LoVo (cell line): Measurements from ENCODE around the gene LYPD5.
"Not testable (repeated sequence)": the region's sequence is repeated elsewhere in the genome, so short reads cannot be mapped to it uniquely, and the experiment has no call there.

ENCODE experiments used
- DNase-seq: peaks from one replicate; pipeline ENCODE4 v3.0.0-alpha.2; 2016; ENCODE audit warnings: low spot score

The LYPD5 gene, protein sequence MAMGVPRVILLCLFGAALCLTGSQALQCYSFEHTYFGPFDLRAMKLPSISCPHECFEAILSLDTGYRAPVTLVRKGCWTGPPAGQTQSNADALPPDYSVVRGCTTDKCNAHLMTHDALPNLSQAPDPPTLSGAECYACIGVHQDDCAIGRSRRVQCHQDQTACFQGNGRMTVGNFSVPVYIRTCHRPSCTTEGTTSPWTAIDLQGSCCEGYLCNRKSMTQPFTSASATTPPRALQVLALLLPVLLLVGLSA

GRCh38 chr19:43802216-43802951, at the start of gene LYPD5:
Gene LYPD5 (minus strand): TSS chr19:43802447. CDS start chr19:43802380, 67 bp downstream.
- DNase-seq: no peak

DNA sequence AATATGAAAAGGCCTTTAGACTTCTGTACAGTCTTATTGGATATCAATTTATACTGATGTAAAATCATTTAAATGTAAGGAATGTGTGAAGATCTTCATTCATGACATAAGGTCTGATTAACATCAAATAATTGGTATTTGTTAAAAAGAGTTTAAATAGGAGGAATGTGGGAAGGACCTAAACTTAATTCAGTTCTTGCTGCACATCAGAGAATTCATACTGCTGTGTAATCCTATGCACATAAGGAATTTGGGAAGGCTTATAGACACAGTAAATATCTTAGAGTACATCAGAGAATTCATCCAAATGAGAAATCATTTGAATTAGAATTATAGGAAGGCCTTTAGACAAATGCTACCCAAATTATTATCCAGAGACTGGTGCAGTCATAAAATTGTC, 46.6 kb upstream of the LYPD5 start:
- no peak for DNase-seq

- no peak for DNase-seq
These were observed 45.6 kb upstream of the LYPD5 start for GRCh38 chr19:43847884-43848283.

GRCh38 chr19:43847246-43847645, 45.0 kb upstream of the LYPD5 start:
- no peak for DNase-seq

- no peak for DNase-seq
These were observed 39.8 kb upstream of the LYPD5 start for GRCh38 chr19:43842007-43842406.

DNA sequence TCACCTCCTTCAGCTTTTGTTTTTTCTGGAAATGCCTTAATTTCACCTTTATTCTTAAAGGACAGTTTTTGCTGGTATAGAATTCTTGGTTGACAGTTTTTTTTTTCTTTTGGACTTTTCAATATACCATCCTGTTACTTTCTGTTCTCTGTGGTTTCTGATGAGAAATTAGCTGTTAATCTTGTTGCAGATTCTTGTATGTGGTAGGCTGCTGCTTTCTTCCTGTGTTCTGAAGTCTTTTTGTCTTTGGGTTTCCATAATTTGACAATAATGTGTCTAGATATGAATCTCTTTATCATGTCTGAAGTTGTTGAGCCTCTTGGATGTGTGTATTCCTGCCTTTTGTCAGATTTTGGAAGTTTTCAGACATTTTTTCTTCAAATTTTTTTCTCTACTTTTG, 36.9 kb upstream of the LYPD5 start:
- no peak for DNase-seq

DNA sequence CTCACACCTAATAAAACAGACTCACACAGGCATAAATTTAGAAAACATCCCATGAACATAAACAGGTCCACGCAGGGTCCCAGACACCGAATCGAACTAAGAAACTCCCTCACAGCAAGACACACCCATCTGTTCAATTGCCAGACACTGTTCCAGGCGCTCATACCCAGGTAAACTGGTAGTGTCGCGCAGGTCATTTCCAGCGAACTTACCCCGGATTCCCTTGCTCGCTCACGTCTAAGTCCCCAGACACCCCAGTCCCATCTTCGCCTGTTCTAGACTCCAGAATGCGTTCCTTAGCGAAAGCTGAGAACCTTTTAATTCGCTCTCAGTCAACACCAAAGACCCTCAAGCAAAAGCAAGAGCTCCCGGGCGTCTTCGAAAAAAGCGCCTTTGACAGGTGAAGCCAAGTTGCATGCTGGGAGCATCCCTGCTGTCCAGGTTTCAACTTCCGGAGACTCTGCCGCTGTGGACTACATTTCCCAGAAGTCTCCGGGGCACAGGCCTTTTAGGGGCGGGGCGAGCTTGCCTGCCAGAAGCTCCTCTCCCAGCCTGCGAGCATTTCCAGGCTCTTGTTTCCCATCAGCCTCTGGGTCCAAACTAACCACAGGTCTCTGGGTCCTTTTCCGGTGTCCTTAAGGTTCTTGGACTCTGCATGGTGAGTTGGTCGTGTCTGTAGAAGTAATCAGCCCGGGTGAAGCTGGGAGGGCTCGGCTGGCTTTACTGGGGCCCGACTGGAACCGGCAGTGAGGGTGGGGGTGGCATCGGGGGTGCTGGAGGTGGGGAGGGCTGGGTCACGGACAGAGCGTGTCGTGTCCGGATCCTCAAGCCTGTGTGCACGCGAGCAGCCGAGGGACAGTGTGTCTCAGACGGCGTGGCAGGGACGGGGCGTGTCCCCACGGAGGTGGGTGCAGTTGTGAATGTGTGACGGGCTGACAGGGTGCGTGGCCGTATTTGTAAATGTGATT, 24.8 kb upstream of the LYPD5 start, which contains the start of gene ZNF283:
Gene ZNF283 (plus strand): TSS at position 535 of the 968 bp plus-strand sequence. CDS start 6,184 bp downstream, outside the sequence.
- DNase-seq: peak; percentile 91

- not testable (repeated sequence) for DNase-seq
These were observed 22.3 kb upstream of the LYPD5 start for GRCh38 chr19:43824572-43824971.

DNA sequence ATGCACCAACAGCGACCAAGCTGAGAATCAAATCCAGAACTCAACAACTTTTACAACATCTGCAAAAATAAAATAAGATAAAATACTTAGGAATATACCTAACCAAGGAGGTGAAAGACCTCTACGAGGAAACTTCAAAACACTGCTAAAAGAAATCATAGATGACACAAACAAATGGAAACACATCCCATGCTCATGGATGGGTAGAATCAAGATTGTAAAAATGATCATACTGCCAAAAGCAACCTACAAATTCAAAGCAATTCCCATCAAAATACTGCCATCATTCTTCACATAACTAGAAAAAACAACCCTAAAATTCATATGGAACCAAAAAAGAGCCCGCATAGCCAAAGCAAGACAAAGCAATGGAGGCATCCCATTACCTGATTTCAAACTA, 21.6 kb upstream of the LYPD5 start:
- not testable (repeated sequence) for DNase-seq

- no peak for DNase-seq
These were observed 18.6 kb upstream of the LYPD5 start for GRCh38 chr19:43820884-43821215.

DNA sequence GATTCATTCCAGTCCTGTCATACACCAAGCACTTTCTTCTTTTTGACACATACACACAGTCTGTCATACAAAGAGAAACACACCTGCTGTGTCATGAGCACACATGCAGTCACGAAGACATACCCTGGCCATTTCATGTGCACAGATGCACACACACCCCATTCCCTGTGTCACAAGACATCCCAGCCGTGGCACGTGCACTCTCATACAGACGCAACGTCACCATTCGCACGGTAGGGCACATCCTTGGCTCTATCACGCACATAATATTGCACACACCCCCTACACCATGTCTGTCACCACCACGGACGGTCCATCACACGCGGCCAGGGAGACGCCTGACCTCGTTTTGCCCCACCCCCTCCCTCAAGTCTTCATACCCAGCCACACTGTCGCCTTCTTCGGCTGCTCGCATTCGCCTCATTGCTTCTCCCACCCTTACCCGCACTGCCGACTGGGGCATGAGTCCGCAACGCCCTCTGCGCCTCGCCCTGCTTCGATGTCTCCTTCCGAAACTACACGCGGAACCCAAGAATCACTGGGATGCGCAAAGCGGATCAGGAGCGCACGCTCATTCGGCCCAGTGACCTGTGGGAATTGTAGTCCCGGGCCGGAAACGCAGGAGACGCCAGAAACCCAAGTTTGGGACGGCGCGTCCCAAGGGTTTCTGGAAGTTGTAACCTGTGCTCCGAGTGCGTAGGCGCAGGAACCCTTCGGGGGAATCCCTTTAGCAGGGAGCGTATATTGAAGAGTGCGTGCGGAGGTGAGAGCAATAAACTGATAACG, 18.0 kb upstream of the LYPD5 start:
- no peak for DNase-seq

DNA sequence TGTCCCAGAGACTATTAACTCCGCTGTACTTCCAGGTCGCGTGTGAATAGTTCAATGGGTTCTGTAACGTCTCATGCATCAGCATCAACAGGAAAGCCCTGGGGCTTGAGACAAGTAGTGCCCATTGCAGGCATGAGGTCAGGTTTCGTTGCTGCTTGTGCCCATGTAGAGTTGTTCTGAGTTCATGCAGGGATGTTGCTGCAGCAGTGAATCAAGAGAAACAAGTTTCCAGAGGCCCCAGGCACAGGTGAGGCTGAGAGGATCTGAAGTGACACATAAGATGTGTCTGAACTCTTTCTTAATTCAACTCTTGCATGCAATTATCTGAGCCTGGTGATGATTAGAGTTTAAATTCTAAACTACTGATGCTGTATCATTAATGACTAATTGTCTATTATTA, 16.3 kb upstream of the LYPD5 start:
- no peak for DNase-seq

DNA sequence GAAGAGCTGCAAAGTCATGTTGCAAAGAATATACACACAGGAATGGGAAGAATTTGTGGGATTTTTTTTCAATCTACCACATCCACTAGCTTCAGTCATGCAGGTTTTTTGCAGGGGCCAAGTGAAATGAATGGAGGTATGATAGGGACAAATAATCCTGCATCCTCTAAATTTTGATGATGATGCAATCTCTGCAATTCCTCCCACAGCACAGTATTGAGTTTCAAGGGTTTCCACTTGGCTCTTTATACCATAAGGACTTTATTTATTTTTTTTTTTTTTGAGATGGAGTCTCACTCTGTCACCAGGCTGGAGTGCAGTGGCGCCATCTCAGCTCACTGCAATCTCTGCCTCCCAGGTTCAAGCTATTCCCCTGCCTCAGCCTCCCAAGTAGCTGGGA, 15.2 kb upstream of the LYPD5 start:
- not testable (repeated sequence) for DNase-seq

DNA sequence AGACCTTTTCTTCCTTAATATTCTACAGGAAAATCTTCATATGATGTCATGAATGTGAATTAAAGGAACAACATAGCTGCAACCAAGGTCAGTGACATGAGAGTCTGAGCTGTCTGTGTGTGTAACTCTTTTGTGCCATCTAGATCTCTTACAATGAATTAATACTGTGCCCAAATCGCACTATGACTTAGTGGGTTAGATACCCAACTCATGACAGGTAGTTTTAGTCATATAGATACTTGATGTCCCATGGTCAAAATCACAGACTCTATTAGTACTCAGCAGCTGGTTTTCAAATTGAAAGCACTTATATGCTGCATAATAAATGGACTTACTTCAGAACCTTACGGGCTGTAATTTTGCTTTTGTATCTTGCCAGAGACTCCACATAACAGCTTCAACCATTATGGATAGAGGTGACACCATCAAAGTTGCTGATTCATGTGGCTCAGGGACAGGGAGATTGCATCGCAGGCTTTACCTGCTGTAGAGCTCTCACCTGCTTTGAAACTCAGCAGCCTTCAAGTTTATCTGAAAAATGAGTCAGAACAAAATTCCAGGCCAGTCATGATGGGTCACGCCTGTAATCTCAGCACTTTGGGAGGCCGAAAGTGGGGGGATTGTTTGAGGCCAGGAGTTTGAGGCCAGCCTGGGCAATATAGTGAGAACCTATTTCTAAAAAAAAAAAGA, 12.6 kb upstream of the LYPD5 start:
- no peak for DNase-seq

DNA sequence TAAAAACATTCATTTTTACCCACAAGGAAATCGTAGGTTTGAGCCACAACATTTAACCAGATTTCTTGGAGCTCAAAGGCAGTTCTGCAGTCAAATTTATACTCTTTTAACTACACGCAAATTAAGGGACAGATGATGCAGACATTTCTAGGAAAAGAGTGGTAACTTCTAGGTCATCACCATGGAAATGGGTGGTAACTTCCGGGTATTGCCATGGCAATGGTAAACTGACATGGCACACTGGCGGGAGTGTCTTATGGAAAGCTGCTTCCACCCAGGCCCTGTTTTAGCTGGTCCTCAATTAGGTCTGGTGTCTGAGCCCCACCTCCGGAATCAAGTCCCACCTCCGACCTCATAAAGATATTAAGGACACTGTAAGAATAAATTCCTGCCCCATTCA, 10.4 kb upstream of the LYPD5 start:
- DNase-seq: no peak

GRCh38 chr19:43812259-43812658, 10.0 kb upstream of the LYPD5 start:
- DNase-seq: no peak

- no peak for DNase-seq
These were observed 9.6 kb upstream of the LYPD5 start for GRCh38 chr19:43811837-43812236.

DNA sequence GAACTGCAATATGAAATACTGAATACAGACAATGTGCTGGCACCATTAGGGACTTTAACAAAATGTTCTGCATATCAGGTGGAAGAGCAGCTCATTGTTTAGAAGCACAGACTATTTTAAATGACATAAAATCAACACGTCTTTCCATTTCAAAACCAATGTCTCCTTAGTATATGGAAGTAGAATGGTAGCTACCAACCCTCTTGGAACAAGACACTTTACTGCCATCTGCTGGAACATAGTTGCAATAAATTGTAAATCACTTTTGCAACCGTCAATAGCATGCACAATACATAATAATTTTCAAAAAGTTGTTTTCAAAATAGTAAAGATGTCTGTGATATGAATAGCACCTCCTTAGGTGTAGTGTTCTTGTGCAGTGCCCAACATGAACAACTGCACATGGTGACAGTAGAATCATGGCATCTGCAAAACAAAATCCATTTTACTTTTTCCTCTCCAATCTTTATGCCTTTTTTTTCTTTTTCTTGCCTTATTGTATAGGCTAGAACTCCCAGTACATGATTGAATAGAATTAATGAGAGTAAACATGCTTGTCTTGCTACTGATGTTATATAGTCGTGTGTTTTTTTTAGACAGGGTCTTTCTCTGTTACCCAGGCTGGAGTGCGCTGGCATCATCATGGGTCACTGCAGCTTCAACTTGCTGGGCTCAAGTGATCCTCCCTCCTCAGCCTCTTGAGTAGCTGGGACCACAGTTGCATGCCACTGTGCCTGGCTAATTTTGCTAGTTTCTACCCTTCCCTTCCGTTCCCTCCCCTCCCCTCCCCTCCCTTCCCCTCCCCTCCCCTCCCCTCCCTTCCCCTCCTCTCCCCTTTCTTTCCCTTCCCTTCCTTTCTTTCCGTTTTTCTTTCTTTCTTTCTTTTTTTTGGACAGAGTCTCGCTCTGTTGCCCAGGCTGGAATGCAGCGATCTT, 7.8 kb upstream of the LYPD5 start:
- peak; percentile 61 for DNase-seq

DNA sequence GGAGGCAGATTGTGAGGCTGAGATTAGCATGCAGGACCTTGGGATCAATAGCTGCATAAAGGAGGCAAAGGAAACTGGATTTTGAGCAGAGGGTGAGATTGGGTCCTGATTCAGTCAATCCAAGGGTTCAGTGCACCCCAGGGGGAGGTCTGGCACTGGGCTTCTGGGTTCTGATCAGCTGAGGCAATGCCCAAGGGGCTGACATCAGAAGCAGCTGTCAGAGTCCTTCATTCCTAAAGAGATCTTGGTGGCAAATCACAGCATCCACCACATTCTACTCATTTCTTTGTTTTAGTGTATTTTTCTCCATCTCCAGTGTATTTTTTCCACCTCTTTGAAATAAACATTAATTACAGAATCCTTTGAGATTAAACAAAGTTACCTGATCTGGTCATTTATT, 5.4 kb upstream of the LYPD5 start:
- no peak for DNase-seq

DNA sequence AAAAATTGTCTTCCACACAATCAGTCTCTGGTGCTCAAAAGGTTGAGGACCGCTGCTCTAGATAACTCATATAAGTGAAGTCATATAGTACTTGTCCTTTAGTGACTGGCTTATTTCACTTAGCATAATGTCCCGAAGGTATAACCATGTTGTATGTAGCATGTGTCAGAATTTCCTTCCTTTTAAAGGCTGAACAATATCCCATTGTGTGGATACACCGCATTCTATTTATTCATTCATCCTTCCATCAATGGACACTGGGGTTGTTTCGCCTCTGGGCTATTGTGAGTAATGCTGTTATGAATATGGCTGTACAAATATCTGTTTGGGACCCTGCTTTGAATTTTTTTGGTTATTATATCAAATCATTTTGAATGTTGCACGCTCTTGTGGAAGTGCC, 4.6 kb upstream of the LYPD5 start:
- no peak for DNase-seq
